ENCODE results near the gene TSG101.

The TSG101 gene

GRCh38 chr11:18526521-18527296 is at the start of gene TSG101:
Gene TSG101, minus strand, starts transcription at chr11:18526942. Its CDS starts 126 bp downstream, at chr11:18526816.
- DNase-seq, result peak; percentile 85

GRCh38 chr11:18575361-18575760 is 48.6 kb upstream of the TSG101 start:
- DNase-seq, result no peak

- no peak for DNase-seq
These were observed 40.3 kb upstream of the TSG101 start for GRCh38 chr11:18567081-18567480.

- DNase-seq, result no peak
These were observed 39.7 kb upstream of the TSG101 start for GRCh38 chr11:18566406-18566805.

- DNase-seq, result no peak
These were observed 37.4 kb upstream of the TSG101 start for GRCh38 chr11:18564149-18564548.

- DNase-seq, result no peak
These were observed 36.5 kb upstream of the TSG101 start for GRCh38 chr11:18563090-18563730.

GRCh38 chr11:18548001-18548400 is 21.3 kb upstream of the TSG101 start:
- no peak for DNase-seq

GRCh38 chr11:18540207-18541009 is 13.7 kb upstream of the TSG101 start:
- DNase-seq, result peak; percentile 38

- DNase-seq, result no peak
These were observed 9.5 kb upstream of the TSG101 start for GRCh38 chr11:18536209-18536608.

- no peak for DNase-seq
These were observed 7.5 kb upstream of the TSG101 start for GRCh38 chr11:18534245-18534644.

- DNase-seq, result no peak
These were observed 6.6 kb upstream of the TSG101 start for GRCh38 chr11:18533365-18533764.

GRCh38 chr11:18527512-18527911 is 770 bp upstream of the TSG101 start:
- DNase-seq, result no peak

- no peak for DNase-seq
These were observed 617 bp downstream of the TSG101 start for GRCh38 chr11:18526130-18526520.

GRCh38 chr11:18524248-18524647 is 2.5 kb downstream of the TSG101 start:
- DNase-seq, result no peak

GRCh38 chr11:18523084-18523483 is 3.7 kb downstream of the TSG101 start:
- DNase-seq, result no peak

- no peak for DNase-seq
These were observed 4.4 kb downstream of the TSG101 start for GRCh38 chr11:18522388-18522787.

GRCh38 chr11:18521122-18521521 is 5.6 kb downstream of the TSG101 start:
- DNase-seq, result no peak

GRCh38 chr11:18502352-18502751 is 24.4 kb downstream of the TSG101 start:
- DNase-seq, result no peak

- no peak for DNase-seq
These were observed 25.1 kb downstream of the TSG101 start for GRCh38 chr11:18501629-18502028.

GRCh38 chr11:18498039-18498438 is 28.7 kb downstream of the TSG101 start:
- DNase-seq, result no peak

- no peak for DNase-seq
These were observed 31.0 kb downstream of the TSG101 start for GRCh38 chr11:18495703-18496102.

- DNase-seq, result no peak
These were observed 31.5 kb downstream of the TSG101 start for GRCh38 chr11:18495271-18495670.

GRCh38 chr11:18493310-18493709 is 33.4 kb downstream of the TSG101 start:
- DNase-seq, result no peak

GRCh38 chr11:18492888-18493287 is 33.9 kb downstream of the TSG101 start:
- DNase-seq, result no peak

All from NCI-H748 treated with DMSO at 0.1 percent for 48 hours (cell line).